HG03460 (cell line): ENCODE results near the gene RTN4R.
"Not testable (repeated sequence)": the region's sequence is repeated elsewhere in the genome, so short reads cannot be mapped to it uniquely, and the experiment has no call there.

Experiments used
- ATAC-seq: cut with Tn5 transposase; IDR thresholded peaks from one replicate; pipeline ENCODE4 v1.9.1; 2021; ENCODE audit not compliant: unreplicated experiment

Gene RTN4R

GRCh38 chr22:20268279-20269012, at the start of gene RTN4R:
TSS of gene RTN4R (minus strand) at chr22:20268318. CDS start at chr22:20268092, 226 bp downstream.
- no peak for ATAC-seq

GRCh38 chr22:20317402-20318042, 49.4 kb upstream of the RTN4R start:
- not testable (repeated sequence) for ATAC-seq

- ATAC-seq: no peak
Measured at GRCh38 chr22:20316844-20317401, 48.8 kb upstream of the RTN4R start.

- no peak for ATAC-seq
Measured at GRCh38 chr22:20316217-20316843, 48.2 kb upstream of the RTN4R start.

GRCh38 chr22:20315337-20316216, 47.5 kb upstream of the RTN4R start:
- no peak for ATAC-seq

- ATAC-seq: not testable (repeated sequence)
Measured at GRCh38 chr22:20314741-20315336, 46.7 kb upstream of the RTN4R start.

- not testable (repeated sequence) for ATAC-seq
Measured at GRCh38 chr22:20314206-20314605, 46.1 kb upstream of the RTN4R start.

GRCh38 chr22:20313306-20314077, 45.4 kb upstream of the RTN4R start:
- not testable (repeated sequence) for ATAC-seq

- no peak for ATAC-seq
Measured at GRCh38 chr22:20312396-20313191, 44.5 kb upstream of the RTN4R start.

- ATAC-seq: not testable (repeated sequence)
Measured at GRCh38 chr22:20311249-20312062, 43.3 kb upstream of the RTN4R start.

- ATAC-seq: not testable (repeated sequence)
Measured at GRCh38 chr22:20310773-20311172, 42.7 kb upstream of the RTN4R start.

GRCh38 chr22:20310180-20310579, 42.1 kb upstream of the RTN4R start:
- ATAC-seq: not testable (repeated sequence)

- ATAC-seq: not testable (repeated sequence)
Measured at GRCh38 chr22:20308806-20309650, 40.9 kb upstream of the RTN4R start.

- not testable (repeated sequence) for ATAC-seq
Measured at GRCh38 chr22:20307448-20308447, 39.6 kb upstream of the RTN4R start.

GRCh38 chr22:20306646-20307447, 38.7 kb upstream of the RTN4R start:
- not testable (repeated sequence) for ATAC-seq
